ENCODE results near the gene SHC1. TPM values are rescaled to one million over a fixed set of nuclear protein-coding genes. Genes with fewer than 3 reads are reported as not detected.

The SHC1 gene
- total RNA-seq, 1 donor from 2014 or later = 36.0 TPM

DNA sequence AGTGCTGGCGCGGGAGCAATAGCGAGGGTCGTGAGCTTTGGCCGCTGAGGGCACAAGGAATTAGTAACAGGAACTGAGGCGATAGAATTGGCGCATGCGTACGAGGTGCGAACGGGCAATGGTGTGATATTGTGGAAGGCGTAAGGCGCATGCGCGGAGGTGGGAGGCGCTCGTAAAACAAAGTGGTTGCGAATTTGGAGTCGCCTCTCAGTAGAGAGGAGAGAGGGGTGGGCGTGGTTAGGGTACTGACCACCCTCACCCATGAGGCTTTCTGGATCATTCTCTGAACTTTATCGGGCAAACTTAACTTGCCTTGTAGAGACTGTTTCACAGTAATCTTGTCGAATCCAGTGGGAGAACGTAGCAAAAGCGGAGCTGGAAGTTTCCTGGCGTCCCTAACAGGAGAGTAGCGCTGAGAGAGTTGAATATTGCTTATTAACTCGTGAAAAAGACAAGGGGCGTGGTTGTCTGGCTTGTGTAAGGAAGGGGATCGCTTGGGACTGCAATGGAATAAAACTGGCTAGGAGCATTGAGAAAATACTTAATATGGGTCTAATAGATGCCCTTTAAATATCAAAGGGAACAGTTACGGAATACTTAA, 4.4 kb upstream of the SHC1 start:
- Histone ChIP-seq H3K4me1 (ENCODE audit: control insufficient read depth in 3 of 3, insufficient read depth in 3 of 3, low read length in 3 of 3) (peaks cover 43 to 52% (median 45%) of the 10 kb centered on the region in 3 donors), H3K4me3 (ENCODE audit: low read length in 3 of 3) (peak overlapping the region; percentile 85 to 94 (median 87)), H3K36me3 (ENCODE audit: control insufficient read depth in 3 of 3, insufficient read depth in 3 of 3, low read length in 3 of 3) (peaks cover 0 to 11% (median 2%) of the 10 kb centered on the region in 3 donors), H3K9me3 (ENCODE audit: control insufficient read depth in 3 of 3, low read length in 3 of 3) (no peaks in the 10 kb centered on the region), H3K9ac (ENCODE audit: low read depth in 1 of 3, low read length in 3 of 3) (peak overlapping the region; percentile 66 to 89 (median 88)), H3K27me3 (ENCODE audit: control insufficient read depth in 3 of 3, insufficient read depth in 3 of 3, low read length in 3 of 3) (no peaks in the 10 kb centered on the region), H3K27ac (ENCODE audit: low read depth, low read length) (peak overlapping the region; percentile 99)

DNA sequence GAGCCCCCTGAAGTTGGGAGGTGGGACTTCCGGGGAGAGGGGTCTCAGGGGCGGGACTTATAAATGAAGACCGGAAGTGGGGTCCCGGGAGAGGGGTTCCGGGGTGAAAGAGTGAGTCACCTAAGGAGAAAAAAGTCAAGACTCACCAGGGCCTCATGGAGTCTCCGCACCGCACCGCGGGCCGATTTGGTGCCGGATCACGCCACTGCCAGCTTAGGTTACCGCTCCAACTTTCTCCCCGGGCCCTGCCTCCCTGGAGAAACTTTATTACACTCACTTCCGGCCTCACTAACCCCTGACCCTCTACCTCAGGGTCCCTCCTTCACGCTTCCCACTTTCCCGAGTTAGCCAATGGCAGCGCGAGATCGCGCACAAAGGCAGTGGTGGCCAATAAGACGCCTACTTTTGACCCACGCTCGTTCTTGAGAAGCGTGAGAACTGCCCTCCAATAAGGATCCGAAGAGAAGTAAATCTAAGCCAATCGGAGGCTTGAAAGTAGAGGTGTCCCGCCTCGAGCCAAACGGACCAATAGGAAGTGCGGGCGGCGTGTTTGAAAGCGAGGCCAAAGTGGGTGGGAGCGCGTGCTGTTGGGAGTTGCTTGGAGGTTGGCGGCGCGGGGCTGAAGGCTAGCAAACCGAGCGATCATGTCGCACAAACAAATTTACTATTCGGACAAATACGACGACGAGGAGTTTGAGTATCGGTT, 3.7 kb upstream of the SHC1 start, which contains the start of gene CKS1B:
TSS of gene CKS1B (plus strand) at position 580 of the 706 bp plus-strand sequence. CDS start at position 645, 65 bp downstream.
- peak within 1 kb of the TSS; percentile 92 to 98 (median 95) for H3K9ac ChIP-seq (ENCODE audit: low read depth in 1 of 3, low read length in 3 of 3)
- peaks cover 50 to 58% (median 51%) of the 10 kb centered on the region in 3 donors for H3K4me1 ChIP-seq (ENCODE audit: control insufficient read depth in 3 of 3, insufficient read depth in 3 of 3, low read length in 3 of 3)
- no peaks in the 10 kb centered on the region for H3K27me3 ChIP-seq (ENCODE audit: control insufficient read depth in 3 of 3, insufficient read depth in 3 of 3, low read length in 3 of 3)
- peak within 1 kb of the TSS; percentile 85 to 94 (median 91) for H3K4me3 ChIP-seq (ENCODE audit: low read length in 3 of 3)
- peaks cover 0 to 9% (median 2%) of the 10 kb centered on the region in 3 donors for H3K36me3 ChIP-seq (ENCODE audit: control insufficient read depth in 3 of 3, insufficient read depth in 3 of 3, low read length in 3 of 3)
- H3K9me3 ChIP-seq (ENCODE audit: control insufficient read depth in 3 of 3, low read length in 3 of 3) = no peaks in the 10 kb centered on the region
- H3K27ac ChIP-seq (ENCODE audit: low read depth, low read length) = peak within 1 kb of the TSS; percentile 99

DNA sequence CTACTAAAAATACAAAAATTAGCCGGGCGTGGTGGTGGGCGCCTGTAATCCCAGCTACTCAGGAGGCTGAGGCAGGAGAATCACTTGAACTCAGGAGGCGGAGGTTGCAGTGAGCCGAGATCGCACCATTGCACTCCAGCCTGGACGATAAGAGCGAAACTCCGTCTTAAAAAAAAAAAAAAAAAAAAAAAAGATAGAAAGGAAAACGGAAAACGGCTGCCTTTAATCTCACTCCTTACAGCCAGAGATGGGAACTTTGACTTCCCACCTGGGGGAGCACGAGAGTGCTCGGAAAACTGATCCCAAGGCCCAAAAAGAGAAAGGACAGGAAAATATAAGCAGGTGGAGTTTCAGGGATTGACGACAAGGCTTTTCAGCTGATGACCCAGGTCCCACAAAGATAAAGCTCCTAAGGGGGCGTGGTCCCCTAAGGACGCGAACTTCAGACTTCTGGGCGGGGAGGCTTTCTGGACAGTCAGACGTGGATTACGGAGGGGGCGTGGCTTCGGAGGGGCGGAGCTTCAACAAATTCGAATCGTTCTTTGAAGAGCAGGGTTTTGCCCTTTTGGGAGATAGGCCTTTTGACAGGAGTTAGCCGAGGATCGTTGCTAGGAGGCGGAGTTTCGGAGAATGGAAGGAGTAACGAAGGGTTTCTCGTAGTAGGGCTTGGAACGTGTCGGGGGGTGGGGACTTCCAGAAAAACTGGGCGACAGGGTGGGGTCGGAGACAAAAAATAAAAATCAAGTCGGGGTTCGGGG, 3.0 kb upstream of the SHC1 start:
- peaks cover 2 to 12% (median 5%) of the 10 kb centered on the region in 3 donors for H3K36me3 ChIP-seq (ENCODE audit: control insufficient read depth in 3 of 3, insufficient read depth in 3 of 3, low read length in 3 of 3)
- peak overlapping the region; percentile 99 for H3K27ac ChIP-seq (ENCODE audit: low read depth, low read length)
- peaks cover 56 to 66% (median 56%) of the 10 kb centered on the region in 3 donors for H3K4me1 ChIP-seq (ENCODE audit: control insufficient read depth in 3 of 3, insufficient read depth in 3 of 3, low read length in 3 of 3)
- H3K9ac ChIP-seq (ENCODE audit: low read depth in 1 of 3, low read length in 3 of 3) = peak overlapping the region; percentile 92 to 98 (median 95)
- no peaks in the 10 kb centered on the region for H3K27me3 ChIP-seq (ENCODE audit: control insufficient read depth in 3 of 3, insufficient read depth in 3 of 3, low read length in 3 of 3)
- peak overlapping the region; percentile 71 to 91 (median 91) for H3K4me3 ChIP-seq (ENCODE audit: low read length in 3 of 3)
- no peaks in the 10 kb centered on the region for H3K9me3 ChIP-seq (ENCODE audit: control insufficient read depth in 3 of 3, low read length in 3 of 3)

DNA sequence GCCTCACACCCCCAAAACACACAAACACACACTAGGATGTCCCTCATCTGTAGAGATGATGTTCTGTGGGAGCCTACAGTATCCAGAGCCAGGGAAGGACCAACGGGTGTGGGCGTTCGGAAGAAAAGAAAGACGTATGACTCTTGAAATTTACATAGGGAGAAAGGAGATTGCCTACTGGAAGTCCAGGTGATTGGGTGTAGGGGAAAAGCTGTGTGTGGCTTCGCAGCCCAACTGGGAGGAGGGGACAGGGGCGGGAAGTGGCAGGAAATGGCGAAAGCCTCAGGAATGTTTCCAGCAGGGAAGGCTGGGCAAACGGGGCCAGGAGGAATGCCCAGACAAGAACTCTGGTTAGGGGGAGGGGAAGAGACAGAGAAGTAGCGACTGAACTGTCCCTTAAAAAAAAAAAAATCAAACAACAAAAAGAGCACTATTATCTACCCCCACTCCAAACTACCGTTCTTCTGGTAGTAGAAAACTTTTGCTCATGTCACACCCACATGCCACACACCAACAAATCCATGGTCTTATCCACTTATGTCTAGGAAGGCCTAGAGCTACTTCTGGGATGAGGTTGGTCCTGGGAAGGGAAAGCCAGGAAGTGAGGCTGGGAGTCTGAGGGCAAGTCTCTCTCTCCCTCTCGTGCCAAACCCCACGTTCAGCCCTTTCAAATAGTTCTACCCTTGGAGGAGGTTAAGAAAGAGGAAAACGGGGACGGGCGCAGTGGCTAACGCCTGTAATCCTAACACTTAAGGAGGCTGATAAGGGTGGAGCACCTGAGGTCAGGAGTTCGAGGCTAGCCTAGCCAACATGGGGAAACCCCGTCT, 2.2 kb upstream of the SHC1 start:
- Histone ChIP-seq H3K4me1 (ENCODE audit: control insufficient read depth in 3 of 3, insufficient read depth in 3 of 3, low read length in 3 of 3) (peaks cover 56 to 74% (median 62%) of the 10 kb centered on the region in 3 donors), H3K27me3 (ENCODE audit: control insufficient read depth in 3 of 3, insufficient read depth in 3 of 3, low read length in 3 of 3) (no peaks in the 10 kb centered on the region), H3K27ac (ENCODE audit: low read depth, low read length) (peak overlapping the region; percentile 99), H3K36me3 (ENCODE audit: control insufficient read depth in 3 of 3, insufficient read depth in 3 of 3, low read length in 3 of 3) (peaks cover 3 to 14% (median 12%) of the 10 kb centered on the region in 3 donors), H3K9me3 (ENCODE audit: control insufficient read depth in 3 of 3, low read length in 3 of 3) (no peaks in the 10 kb centered on the region), H3K4me3 (ENCODE audit: low read length in 3 of 3) (peak overlapping the region; percentile 55 to 91 (median 71)), H3K9ac (ENCODE audit: low read depth in 1 of 3, low read length in 3 of 3) (peak overlapping the region; percentile 67 to 95 (median 74))

DNA sequence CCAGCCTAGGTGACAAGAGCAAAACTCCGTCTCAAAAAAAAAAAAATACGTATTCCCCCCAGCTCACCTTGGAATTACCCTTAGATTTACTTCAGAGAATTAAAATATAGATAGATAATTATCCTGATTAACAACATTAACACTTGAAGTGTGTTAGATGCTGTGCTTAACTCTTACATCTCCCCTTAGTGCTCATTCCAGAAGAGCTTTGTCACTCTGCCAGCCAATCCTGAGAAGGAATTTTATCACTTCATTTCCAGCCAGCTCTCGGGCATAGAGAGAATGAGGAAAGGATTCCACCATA, 1.6 kb upstream of the SHC1 start:
- H3K36me3 ChIP-seq (ENCODE audit: control insufficient read depth in 3 of 3, insufficient read depth in 3 of 3, low read length in 3 of 3) = peaks cover 9 to 19% (median 17%) of the 10 kb centered on the region in 3 donors
- peaks cover 56 to 77% (median 66%) of the 10 kb centered on the region in 3 donors for H3K4me1 ChIP-seq (ENCODE audit: control insufficient read depth in 3 of 3, insufficient read depth in 3 of 3, low read length in 3 of 3)
- peak overlapping the region; percentile 8 to 55 (median 32) for H3K4me3 ChIP-seq (ENCODE audit: low read length in 3 of 3)
- peak overlapping the region; percentile 99 for H3K27ac ChIP-seq (ENCODE audit: low read depth, low read length)
- no peaks in the 10 kb centered on the region for H3K9me3 ChIP-seq (ENCODE audit: control insufficient read depth in 3 of 3, low read length in 3 of 3)
- no peaks in the 10 kb centered on the region for H3K27me3 ChIP-seq (ENCODE audit: control insufficient read depth in 3 of 3, insufficient read depth in 3 of 3, low read length in 3 of 3)
- peak overlapping the region; percentile 54 to 95 (median 74) for H3K9ac ChIP-seq (ENCODE audit: low read depth in 1 of 3, low read length in 3 of 3)

DNA sequence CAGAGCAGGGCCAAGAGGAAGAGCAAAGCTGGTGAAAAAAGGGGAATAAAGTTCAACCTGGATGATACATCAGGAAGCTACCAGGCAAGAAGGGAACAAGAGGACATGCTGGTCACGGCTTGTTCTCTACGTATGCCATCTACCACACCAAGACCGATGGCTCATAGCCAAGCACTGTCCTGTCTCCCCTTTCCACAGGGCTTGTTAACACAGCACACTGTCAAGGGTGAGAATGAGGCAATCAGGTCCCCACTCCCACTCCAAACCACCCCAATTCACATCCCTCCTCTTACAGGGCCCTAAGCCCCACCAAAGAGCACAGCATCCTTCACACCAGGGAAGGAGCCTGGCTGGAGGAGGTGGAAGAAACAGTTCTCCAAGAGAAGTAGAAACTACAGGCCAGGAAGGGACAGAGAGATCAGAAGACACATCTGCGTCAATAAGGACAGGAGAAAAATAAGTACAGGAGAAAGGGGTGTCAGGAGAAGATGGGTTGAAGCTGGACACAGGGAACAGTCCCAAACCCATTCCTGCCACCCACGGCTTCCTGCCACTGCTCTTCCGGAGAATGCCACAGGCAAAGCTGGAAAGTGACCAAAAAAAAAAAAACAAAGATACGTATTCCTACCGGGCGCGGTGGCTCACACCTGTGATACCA, 923 bp upstream of the SHC1 start:
- Histone ChIP-seq H3K9ac (ENCODE audit: low read depth in 1 of 3, low read length in 3 of 3) (peak overlapping the region; percentile 73 to 83 (median 77)), H3K27ac (ENCODE audit: low read depth, low read length) (peak overlapping the region; percentile 99), H3K27me3 (ENCODE audit: control insufficient read depth in 3 of 3, insufficient read depth in 3 of 3, low read length in 3 of 3) (no peaks in the 10 kb centered on the region), H3K4me3 (ENCODE audit: low read length in 3 of 3) (peak overlapping the region; percentile 57 to 71 (median 67)), H3K9me3 (ENCODE audit: control insufficient read depth in 3 of 3, low read length in 3 of 3) (no peaks in the 10 kb centered on the region), H3K36me3 (ENCODE audit: control insufficient read depth in 3 of 3, insufficient read depth in 3 of 3, low read length in 3 of 3) (peaks cover 9 to 25% (median 22%) of the 10 kb centered on the region in 3 donors), H3K4me1 (ENCODE audit: control insufficient read depth in 3 of 3, insufficient read depth in 3 of 3, low read length in 3 of 3) (peaks cover 60 to 77% (median 66%) of the 10 kb centered on the region in 3 donors)

DNA sequence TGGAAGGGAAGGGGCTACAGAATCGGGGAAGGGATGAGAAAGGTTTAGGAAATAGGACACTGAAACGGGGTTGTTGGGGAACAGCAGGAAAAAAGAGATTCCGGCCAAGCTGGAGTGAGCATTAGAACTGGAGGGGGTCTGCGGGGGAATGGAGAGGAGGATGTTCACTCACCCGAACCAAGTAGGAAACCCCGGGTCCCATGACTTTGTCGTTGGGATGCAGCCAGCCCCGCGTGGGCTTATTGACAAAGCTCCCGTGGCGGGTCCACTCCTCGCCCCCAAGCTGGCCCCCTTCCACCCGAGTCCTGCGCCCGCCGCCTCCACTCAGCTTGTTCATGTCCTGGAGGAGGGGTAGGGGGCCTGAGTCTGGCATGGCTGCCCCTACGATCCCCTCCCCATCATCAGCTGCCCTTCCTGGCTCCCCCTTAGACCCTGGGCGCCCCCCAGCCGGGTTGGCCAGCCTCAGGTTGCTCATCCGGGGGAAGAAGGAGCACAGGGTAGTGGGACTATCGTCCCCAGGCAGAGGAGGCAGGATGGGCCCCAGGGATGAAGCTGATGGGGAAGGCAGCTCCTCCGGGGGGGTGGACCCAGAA, 591 bp downstream of the SHC1 start:
- Histone ChIP-seq H3K9me3 (ENCODE audit: control insufficient read depth in 3 of 3, low read length in 3 of 3) (no peaks in the 10 kb centered on the region), H3K4me1 (ENCODE audit: control insufficient read depth in 3 of 3, insufficient read depth in 3 of 3, low read length in 3 of 3) (peaks cover 56 to 64% (median 56%) of the 10 kb centered on the region in 3 donors), H3K4me3 (ENCODE audit: low read length in 3 of 3) (peak overlapping the region; percentile 57 to 71 (median 67)), H3K9ac (ENCODE audit: low read depth in 1 of 3, low read length in 3 of 3) (peak overlapping the region; percentile 75 to 83 (median 77)), H3K27me3 (ENCODE audit: control insufficient read depth in 3 of 3, insufficient read depth in 3 of 3, low read length in 3 of 3) (no peaks in the 10 kb centered on the region), H3K36me3 (ENCODE audit: control insufficient read depth in 3 of 3, insufficient read depth in 3 of 3, low read length in 3 of 3) (peaks cover 22 to 40% (median 36%) of the 10 kb centered on the region in 3 donors), H3K27ac (ENCODE audit: low read depth, low read length) (peak overlapping the region; percentile 99)

DNA sequence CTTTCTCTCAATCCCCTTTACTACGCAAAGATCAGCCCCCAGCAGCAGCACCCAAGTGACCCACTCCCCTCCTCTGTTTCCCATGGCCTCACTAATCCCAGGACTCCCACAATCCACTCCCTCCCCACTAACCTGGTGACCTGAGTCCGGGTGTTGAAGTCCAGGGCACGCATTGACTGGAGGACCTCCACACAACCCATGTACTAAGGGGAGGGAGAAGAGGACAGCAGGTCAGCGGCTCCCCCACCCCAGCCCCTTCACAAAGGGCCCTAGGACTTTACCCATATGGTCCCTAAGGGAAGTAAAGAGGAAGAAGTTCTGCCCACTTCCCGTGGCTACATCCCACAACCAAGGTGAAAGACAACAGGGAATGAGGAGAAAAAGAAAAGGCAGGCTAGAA, 1.3 kb downstream of the SHC1 start:
- peak overlapping the region; percentile 34 to 83 (median 77) for H3K9ac ChIP-seq (ENCODE audit: low read depth in 1 of 3, low read length in 3 of 3)
- no peaks in the 10 kb centered on the region for H3K27me3 ChIP-seq (ENCODE audit: control insufficient read depth in 3 of 3, insufficient read depth in 3 of 3, low read length in 3 of 3)
- H3K4me3 ChIP-seq (ENCODE audit: low read length in 3 of 3) = peak overlapping the region in 2 of 3 donors; percentile 57 to 67
- H3K27ac ChIP-seq (ENCODE audit: low read depth, low read length) = peak overlapping the region; percentile 99
- H3K36me3 ChIP-seq (ENCODE audit: control insufficient read depth in 3 of 3, insufficient read depth in 3 of 3, low read length in 3 of 3) = peaks cover 26 to 45% (median 43%) of the 10 kb centered on the region in 3 donors
- H3K4me1 ChIP-seq (ENCODE audit: control insufficient read depth in 3 of 3, insufficient read depth in 3 of 3, low read length in 3 of 3) = peaks cover 52 to 60% (median 53%) of the 10 kb centered on the region in 3 donors
- H3K9me3 ChIP-seq (ENCODE audit: control insufficient read depth in 3 of 3, low read length in 3 of 3) = no peaks in the 10 kb centered on the region
